ENCODE data around the gene KMT5C.

Gene KMT5C

DNA sequence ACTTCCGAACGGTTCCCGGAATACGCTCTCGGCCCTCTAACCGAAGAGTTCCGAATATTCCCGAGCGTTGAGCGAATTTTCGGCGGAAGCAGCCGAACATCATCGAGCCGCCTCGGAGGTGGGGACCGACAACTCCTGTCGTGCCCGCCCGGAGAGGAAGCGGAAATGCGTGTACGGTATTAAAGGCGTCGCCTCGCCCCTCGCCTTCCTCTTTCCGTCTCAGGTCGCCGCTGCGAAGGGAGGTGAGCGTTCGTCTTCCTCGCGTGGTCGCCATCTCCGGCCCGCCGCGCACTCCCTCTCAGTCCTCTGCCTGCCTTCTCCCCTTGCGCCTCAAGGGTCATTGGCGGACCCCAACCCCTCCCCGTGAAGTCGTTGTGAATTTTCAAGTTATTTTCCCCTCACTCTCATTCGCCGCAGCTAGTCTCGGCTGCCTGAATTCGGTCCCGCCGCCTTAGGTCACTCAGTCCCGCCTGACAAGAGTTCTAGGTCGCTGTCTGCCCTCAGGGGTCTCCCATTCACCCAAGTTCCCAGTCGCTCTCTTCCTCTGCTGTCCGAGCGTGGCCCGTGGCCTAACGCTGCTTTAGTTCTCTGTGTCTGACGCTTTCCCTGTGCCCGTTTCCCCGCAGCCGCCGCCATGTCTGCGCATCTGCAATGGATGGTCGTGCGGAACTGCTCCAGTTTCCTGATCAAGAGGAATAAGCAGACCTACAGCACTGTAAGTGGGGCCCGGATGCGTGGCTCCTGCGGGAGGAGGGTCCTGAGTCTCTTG, 46.2 kb downstream of the KMT5C start, which contains the start of gene RPL28:
TSS of gene RPL28 (plus strand) at position 209 of the 769 bp plus-strand sequence. CDS start at position 635, 426 bp downstream.
- DNase-seq (ENCODE audit: low read depth in 2 of 2): peak; percentile 94 to 98

DNA sequence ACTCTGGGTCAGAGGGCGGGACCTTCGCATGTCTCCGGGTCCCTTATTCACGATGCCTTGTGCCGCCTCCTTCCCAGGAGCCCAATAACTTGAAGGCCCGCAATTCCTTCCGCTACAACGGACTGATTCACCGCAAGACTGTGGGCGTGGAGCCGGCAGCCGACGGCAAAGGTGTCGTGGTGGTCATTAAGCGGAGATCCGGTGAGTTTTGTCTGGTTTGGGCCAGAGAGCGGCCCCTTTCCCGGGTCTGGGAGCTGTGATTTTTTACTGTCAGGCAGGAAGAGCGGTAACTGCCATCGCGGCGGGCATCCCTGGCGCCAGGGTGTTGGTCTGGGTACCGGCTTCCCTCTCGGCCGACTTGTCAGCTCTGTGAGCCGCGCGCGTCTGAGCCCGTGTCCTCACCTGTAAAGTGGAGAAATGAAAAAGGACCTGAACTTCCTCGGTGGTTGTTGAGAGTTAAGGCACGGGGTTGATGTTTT, 46.9 kb downstream of the KMT5C start:
- no peak for DNase-seq (ENCODE audit: low read depth in 2 of 2)

DNA sequence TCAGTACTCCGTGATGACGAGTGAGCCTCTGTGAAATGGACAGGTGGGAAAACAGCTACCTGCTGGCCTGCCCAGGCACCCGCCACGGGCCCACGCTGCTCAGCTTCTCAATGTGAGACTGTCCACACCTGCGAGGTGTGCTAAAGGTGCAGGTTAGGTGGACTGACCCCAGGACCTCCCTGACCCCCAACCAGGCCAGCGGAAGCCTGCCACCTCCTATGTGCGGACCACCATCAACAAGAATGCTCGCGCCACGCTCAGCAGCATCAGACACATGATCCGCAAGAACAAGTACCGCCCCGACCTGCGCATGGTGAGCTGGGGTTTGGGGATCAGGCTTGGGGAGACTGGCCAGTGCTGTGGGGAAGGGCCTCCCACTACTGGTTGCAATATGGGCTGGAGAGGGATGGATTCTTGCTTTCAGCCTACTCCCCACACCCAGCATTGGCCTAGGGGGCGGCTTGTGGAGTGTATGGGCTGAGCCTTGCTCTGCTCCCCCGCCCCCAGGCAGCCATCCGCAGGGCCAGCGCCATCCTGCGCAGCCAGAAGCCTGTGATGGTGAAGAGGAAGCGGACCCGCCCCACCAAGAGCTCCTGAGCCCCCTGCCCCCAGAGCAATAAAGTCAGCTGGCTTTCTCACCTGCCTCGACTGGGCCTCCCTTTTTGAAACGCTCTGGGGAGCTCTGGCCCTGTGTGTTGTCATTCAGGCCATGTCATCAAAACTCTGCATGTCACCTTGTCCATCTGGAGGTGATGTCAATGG, 48.2 kb downstream of the KMT5C start:
- no peak for DNase-seq (ENCODE audit: low read depth in 2 of 2)

DNA sequence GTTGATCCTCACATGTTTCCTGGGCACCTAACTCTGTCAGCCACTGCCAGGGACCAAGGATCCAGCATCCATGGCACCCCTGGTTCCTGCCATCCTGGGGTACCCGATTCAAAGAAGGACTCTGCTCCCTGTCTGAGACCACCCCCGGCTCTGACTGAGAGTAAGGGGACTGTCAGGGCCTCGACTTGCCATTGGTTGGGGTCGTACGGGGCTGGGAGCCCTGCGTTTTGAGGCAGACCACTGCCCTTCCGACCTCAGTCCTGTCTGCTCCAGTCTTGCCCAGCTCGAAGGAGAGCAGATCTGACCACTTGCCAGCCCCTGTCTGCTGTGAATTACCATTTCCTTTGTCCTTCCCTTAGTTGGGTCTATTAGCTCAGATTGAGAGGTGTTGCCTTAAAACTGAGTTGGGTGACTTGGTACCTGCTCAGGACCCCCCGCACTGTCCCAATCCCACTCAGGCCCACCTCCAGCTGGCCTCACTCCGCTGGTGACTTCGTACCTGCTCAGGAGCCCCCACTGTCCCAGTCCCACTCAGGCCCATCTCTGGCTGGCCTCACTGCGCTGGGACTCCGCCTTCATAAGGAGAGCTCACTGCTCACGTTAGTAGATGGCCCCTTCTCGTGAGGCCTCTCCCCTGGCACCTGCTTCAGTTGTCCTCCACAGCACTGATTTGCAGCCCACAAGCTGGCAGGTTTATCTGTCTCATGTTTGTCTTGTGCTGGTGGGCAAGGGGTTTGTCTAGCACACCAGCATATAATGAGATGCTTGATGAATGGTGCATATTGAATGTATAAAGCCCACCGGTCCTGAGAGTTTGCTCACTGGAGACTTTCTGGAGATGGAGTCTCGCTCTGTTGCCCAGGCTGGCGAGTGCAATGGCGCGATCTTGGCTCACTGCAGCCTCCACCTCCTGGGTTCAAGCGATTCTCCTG, 50.0 kb downstream of the KMT5C start:
- no peak for DNase-seq (ENCODE audit: low read depth in 2 of 2)

DNA sequence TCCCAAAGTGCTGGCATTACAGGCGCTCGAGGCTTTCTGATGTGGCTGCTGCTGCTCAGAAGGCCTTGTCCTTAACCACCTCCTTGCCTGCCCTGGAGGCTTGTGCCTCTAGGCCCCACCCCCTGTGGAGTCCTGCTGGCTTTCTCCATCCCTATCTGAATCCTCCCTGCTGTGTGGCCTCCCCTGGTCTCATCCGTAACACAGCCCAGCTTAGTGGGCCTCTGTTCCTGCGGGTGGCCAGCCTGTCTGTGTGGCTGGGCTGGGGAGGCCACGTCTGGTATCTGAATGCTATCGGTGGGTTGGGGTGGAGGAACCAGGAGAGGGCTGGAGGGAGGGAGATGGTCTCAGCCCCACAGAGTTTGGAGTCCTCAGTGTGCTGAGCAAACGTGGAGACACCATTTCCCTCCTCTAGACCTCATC, 50.8 kb downstream of the KMT5C start:
- no peak for DNase-seq (ENCODE audit: low read depth in 2 of 2)

DNA sequence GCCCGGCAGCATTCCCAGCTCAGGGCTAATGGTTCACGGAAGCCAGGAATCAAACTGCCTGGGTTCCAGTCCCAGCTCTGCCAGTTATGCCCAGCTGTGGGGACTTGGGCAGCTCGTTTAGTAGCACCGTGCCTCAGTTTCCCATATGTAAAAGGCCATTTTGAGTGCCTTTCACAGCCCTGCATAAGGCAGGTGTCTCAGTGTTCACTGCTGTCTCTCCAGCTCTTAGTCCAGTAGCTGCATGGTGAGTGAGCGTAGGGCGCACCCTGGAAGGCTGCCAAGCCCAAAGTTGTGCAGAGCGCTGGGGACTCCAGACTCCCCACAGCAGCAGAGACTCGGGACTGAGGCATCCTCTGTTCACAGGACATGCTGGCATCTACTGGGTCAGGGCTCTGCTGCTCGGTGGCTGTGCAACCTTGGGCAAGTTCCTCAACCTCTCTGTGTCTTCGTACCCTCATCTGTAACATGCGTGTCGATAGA, 51.6 kb downstream of the KMT5C start:
- no peak for DNase-seq (ENCODE audit: low read depth in 2 of 2)

DNA sequence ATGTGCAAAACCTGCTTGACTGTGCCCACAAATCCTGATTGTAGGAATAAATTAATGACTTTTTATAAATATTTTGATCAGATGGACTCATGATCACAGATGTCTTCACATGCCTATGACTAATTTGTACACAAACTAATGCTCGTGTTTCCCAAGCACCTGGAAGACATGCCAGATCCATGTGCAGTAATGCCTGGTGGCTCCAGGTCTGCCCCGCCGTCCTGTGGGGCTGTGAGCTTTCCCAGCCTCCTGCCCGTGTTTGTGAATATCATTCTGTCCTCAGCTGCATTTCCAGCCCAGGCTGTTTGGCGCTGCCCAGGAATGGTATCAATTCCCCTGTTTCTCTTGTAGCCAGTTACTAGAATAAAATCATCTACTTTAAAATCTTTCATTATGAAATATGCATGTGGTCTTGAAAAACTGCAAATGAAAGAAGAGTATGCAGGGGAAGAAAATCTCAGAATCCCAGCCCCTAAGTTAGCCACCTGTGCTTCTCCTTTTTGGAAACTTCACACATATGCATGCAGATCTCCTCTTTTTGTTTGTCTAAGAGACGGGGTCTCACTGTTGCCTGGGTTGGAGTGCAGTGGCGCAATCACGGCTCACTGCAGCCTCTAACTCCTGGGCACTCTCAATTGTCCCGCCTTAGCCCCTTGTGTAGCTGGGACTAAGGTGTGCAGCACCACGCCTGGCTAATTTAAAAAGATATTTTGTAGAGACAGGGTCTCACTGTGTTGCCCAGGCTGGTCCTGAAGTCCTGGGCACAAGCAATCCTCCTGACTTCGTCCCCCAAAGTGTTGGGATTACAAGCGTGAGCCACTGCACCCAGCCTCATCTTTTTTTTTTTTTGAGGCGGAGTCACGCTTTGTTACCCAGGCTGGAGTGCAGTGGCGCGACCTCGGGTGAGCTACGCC, 52.3 kb downstream of the KMT5C start:
- DNase-seq (ENCODE audit: low read depth in 2 of 2): no peak

DNA sequence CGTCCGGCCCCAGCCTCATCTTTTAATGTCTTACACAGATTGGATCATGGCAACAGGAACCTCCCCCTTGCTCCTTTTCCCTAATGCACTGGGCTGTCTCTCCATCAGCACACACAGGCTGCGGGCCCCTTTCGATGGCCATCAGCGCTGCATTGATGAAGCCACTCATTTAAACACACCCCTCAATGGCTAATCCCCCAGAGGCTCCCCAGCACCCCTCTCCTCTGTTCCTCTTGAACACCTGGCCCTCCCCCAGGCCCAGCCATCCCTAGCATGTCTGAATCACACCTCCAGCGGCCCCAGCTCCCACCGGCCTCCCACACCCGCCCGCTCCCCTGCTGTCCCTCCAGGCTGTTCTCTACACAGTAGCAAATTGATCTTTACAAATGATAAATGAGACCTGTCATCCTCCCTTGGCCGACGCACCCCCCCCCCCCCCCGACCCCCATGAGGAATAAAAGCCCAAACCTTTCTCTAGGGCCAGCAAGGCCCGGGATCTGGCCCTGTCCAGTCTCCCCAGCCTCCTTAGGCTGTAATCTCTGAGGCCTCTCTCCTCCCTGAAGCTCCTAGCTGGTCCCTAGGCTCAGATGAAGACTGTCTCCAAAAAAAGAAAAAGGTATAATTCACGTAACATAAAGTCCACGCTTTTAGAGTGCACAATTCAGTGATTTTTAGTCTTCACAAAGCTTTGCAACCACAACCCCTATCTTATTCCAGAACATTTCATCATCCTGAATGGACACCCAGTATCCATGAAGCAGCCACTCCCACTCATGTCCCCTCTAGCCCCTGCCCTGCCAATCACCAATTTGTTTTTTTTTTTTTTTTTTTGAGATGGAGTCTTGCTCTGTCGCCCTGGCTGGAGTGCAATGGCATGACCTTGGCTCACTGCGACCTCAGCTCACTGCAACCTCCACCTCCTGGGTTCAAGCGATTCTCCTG, 53.4 kb downstream of the KMT5C start:
- DNase-seq (ENCODE audit: low read depth in 2 of 2): no peak
